SK-N-SH (cell line): Measurements from ENCODE around the gene PLS3.

Source experiments
- CTCF ChIP-seq: fragments of 200-600 bp; sonication (generic); IDR thresholded peaks from 2 replicates; pipeline ENCODE4 v1.6.1; 2017; ENCODE audit warnings: antibody characterized with exemption, mild to moderate bottlenecking, moderate library complexity
- GABPA ChIP-seq: IDR thresholded peaks from 2 replicates; pipeline ENCODE4 v1.4.0; 2012; ENCODE audit warnings: low read depth, mild to moderate bottlenecking
- POLR2AphosphoS5 ChIP-seq: IDR thresholded peaks from 2 replicates; pipeline ENCODE4 v1.6.1; 2012; ENCODE audit warnings: low read depth, low read length
- TAF1 ChIP-seq: IDR thresholded peaks from 2 replicates; pipeline ENCODE4 v1.6.1; 2012; ENCODE audit warnings: low read depth, mild to moderate bottlenecking, low read length, moderate library complexity, borderline replicate concordance
- USF1 ChIP-seq: IDR thresholded peaks from 2 replicates; pipeline ENCODE4 v1.4.0; 2012; ENCODE audit warnings: low read depth, borderline replicate concordance

- no peak for TF ChIP-seq CTCF
- TF ChIP-seq GABPA, result no peak
- no peak for TF ChIP-seq USF1
- no peak for TF ChIP-seq POLR2AphosphoS5
- TF ChIP-seq TAF1, result no peak
Measured at GRCh38 chrX:115595049-115595448, 34.1 kb downstream of the PLS3 start.
